ENCODE data around the gene DTX1.

DTX1 gene

GRCh38 chr12:113056631-113057488 lies at the start of gene DTX1:
TSS of gene DTX1 (plus strand) at chr12:113056730. CDS start at chr12:113058193, 1,463 bp downstream.
- no peak for DNase-seq

- no peak for DNase-seq
These were observed 49.4 kb upstream of the DTX1 start for GRCh38 chr12:113007166-113007565.

DNA sequence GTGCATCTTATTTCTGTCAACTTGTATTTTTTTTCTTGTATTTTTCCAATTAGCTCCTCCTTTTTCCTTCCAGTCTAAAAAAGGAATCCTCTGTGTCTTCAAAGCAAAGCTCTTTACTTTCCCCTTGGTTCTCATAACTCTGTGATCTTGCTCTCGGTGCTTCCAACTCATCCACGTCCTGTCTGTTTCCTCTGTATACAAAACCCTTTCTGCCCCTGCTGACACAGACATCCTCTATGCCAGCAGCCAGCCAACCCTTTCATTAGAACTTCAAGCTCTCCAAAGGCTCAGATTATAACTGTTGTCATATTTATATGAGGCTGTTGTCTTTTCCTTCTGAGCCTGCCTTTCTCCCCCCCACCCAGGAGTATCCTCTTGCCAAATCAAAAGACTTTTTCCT lies 45.8 kb upstream of the DTX1 start:
- DNase-seq: no peak

GRCh38 chr12:113014565-113014964 lies 42.0 kb upstream of the DTX1 start:
- no peak for DNase-seq

DNA sequence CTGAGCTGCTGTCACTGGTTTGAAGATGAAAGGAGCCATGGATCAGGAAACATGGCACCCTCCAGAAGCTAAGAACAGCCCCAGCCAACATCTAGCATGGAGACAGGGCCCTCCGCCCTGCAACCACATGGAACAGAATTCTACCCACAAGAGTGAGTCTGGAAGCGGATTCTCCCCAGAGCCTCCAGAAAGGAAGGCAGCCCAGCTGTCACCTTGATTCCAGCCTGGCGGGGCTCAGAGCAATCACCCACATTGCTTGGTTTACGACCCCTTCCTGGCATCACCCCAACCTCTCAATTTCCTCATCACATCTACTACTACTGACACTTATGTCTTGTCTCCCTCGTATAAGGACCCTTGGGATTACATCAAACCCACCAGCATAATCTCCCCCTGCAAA lies 39.7 kb upstream of the DTX1 start:
- no peak for DNase-seq

- DNase-seq: no peak
These were observed 37.5 kb upstream of the DTX1 start for GRCh38 chr12:113019025-113019424.

- no peak for DNase-seq
These were observed 35.0 kb upstream of the DTX1 start for GRCh38 chr12:113021500-113021899.

GRCh38 chr12:113022563-113023297 lies 33.8 kb upstream of the DTX1 start:
- no peak for DNase-seq

DNA sequence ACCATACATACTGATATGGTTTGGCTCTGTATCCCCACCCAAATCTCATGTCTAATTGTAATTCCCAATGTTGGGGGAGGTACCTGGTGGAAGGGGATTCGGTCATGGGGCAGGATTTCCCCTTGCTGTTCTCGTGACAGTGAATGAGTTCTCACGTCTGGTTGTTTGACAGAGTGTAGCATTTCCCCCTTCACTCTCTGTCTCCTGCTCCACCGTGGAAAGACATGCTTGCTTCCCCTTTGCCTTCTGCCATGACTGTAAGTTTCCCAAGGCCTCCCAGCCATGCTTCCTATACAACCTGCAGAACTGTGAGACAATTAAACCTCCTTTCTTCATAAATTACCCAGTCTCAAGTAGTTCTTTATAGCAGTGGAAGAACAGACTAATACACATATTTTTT lies 28.8 kb upstream of the DTX1 start:
- no peak for DNase-seq

- DNase-seq: peak; percentile 32
These were observed 25.5 kb upstream of the DTX1 start for GRCh38 chr12:113030875-113031525.

DNA sequence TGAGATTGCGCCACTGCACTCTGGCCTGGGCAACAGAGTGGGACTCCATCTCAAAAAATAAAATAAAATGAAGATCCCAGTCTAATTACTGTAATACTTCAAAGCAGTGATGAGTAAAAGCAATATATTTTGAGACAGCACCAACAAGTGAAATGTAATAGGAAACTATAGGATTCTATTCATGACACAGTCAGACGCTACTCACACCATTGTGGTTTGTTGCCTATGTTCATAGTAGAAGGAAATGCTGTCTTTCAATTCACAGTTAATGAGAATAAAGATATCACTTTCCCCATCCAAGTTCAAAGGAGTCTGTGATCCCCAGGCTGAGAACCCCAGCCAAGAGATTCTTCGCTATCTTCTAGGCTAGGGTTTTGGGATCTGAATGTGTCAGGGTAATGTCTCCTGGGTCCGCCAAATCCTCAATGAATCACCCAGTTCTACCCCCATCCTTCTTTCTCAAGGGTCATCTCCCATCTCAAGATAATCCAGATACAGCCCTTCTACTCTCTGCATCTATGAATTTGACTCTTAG lies 16.6 kb upstream of the DTX1 start:
- no peak for DNase-seq

DNA sequence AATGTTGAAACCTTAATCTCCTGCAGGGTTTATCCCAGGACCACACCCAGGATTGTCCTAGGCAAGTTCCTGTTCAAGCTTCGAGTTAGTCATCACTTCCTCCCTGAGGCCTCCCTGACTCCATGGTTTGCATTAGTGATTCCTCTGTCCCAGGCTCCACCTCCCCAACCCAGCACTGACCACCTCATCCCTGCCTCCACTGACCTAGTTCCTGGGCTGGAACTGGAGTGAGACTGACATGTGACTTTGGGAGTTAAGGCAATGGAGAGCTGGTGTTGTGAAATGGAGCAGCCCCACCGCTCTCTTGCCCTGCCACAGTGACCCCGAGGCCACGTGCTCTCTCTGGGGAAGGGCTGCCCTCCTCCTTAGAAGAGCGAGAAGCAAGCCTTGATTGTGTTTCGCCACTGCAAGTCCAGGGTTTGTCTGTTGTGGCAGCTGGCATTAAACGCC lies 15.8 kb upstream of the DTX1 start:
- DNase-seq: no peak

DNA sequence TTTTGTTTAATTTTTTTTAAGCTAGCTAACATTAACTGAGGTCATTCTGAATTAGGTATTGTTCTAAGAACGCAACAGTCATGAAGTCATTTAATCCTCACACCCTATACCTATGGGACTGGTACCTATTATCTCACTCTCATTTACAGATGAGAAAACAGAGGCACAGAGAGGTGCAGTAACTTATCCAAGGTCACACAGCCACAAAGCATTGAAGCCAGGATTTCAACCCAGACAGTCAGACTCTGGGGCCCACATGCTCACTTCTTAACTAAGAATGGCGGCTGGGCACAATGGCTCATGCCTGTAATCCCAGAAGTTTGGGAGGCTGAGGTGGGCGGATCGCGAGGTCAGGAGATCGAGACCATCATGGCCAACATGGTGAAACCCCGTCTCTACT lies 15.0 kb upstream of the DTX1 start:
- no peak for DNase-seq

- no peak for DNase-seq
These were observed 13.3 kb upstream of the DTX1 start for GRCh38 chr12:113043240-113043639.

DNA sequence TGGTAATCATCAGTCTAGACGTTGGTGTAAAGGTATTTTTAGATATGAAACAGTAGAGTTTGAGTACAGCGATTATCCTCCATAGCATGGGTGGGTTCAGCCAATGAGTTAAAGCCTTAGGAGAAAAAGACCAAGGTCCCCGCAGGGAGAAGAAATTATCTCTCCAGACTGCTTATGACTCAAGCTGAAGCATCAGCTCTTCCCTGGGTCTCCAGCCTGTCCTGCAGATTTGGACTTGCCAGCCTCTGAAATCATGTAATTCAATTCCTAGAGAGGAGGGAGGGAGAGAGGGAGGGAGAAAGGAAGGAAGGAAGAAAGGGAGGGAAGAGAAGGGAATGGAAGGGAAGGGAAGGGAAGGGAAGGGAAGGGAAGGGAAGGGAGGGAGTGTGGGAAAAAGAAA lies 12.0 kb upstream of the DTX1 start:
- DNase-seq: no peak

DNA sequence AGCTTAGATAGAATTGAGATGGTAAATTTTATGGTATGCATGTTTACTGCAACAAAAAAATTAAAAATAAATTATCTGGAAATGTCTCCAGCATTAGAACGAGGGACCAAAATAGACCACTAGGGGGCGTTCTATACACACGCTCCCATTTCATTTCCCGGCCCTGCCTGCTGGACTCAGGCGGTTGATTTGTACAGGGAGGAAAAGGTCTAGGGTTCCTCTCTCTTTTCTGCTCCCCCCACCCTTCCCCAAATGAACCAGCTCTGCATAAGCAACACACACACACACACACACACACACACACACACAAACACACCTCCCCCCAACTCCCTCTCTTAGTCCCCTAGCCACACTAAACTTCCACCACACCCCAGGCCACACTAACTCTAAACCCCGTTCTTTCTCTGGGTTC lies 7.8 kb upstream of the DTX1 start:
- DNase-seq: peak; percentile 45

DNA sequence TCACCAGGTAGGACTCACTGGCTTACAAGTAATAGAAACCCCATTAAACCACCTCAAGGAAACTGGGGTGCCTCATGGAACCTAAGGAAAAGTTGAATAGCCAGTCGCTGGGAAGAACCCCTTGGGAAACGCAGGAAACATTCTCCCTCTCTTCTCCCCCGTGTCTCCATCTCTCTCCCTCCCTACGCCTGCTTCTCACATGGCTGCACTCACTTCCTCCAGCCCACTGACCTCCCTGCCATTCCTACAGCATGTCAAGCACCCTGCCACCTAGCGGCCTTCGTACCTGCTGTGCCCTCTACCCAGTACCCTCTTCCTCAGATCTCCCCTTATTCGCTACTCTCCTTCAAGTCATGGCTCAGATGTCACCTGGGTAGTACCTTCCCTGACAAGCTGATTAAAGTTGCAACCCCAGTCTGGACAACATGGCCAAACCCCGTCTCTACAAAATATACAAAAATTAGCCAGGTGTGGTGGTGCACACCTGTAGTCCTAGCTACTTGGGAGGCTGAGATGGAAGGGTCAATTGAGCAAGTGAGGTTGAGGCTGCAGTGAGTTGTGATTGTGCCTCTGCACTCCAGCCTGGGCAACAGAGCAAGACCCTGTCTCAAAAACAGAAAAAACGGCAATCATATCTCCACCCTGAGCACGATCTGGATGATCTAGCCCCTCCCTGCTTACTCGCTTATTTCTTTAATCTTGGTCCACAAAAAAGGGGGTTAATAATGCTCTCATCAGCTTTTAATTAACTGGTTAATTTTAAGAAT lies 6.4 kb upstream of the DTX1 start:
- DNase-seq: peak; percentile 25

- no peak for DNase-seq
These were observed 5.7 kb upstream of the DTX1 start for GRCh38 chr12:113050795-113051194.

- DNase-seq: no peak
These were observed 4.8 kb upstream of the DTX1 start for GRCh38 chr12:113051759-113052158.

DNA sequence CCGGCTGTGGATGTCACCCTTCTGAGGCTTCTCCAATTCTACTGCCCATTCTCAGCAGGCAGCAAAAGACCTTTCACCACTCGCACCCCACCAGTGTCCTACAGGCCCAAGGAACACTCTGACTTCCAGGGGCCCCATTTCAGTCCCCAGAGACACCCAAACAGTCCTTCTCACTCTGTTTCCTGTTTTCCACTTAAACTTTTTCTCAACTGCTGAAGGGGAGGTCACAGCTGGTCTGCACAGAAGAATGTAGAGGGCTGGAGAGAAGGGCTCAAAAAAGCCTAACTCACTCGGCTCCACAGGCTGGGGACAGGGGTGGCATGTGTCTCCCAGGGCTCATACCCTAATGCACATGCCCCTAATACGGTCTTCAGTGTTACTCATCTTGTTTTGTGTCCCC lies 4.2 kb upstream of the DTX1 start:
- no peak for DNase-seq

GRCh38 chr12:113054948-113055486 lies 1.5 kb upstream of the DTX1 start:
- no peak for DNase-seq
